ENCODE measurements around the gene PLD1.

DNA sequence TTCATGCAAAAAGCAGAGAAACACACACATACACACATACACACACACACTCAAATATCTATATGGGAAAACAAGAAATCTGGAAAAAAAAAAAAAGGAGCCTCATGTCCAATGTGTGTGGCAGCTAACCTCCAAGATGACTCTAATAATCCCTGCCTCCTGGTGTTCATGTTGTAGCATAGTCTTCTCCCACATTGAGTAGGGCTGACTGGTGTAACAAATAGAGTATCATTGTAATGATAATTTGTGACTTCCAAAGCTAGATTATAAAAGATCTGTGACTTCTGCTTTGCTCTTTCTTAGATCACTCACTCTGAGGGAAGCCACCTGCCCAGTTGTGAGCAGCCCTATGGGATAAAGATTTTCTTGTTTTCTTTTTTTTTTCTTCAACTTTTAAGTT, 219.2 kb downstream of the PLD1 start:
- TF ChIP-seq, protein P1, sequence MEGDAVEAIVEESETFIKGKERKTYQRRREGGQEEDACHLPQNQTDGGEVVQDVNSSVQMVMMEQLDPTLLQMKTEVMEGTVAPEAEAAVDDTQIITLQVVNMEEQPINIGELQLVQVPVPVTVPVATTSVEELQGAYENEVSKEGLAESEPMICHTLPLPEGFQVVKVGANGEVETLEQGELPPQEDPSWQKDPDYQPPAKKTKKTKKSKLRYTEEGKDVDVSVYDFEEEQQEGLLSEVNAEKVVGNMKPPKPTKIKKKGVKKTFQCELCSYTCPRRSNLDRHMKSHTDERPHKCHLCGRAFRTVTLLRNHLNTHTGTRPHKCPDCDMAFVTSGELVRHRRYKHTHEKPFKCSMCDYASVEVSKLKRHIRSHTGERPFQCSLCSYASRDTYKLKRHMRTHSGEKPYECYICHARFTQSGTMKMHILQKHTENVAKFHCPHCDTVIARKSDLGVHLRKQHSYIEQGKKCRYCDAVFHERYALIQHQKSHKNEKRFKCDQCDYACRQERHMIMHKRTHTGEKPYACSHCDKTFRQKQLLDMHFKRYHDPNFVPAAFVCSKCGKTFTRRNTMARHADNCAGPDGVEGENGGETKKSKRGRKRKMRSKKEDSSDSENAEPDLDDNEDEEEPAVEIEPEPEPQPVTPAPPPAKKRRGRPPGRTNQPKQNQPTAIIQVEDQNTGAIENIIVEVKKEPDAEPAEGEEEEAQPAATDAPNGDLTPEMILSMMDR (IDR thresholded peaks at IDR 0.05; ENCODE audit: low read depth, low read length): no peak
- no peak for TF ChIP-seq POLR2A (IDR thresholded peaks at IDR 0.05; ENCODE audit: extremely low read depth, insufficient read length)
- TF ChIP-seq MYC (IDR thresholded peaks at IDR 0.05; ENCODE audit: low read depth, low read length): no peak

Data from NB4 (cell line).